ENCODE data around the gene SAPCD1. TPM values are rescaled to one million over a fixed set of nuclear protein-coding genes. Genes with fewer than 3 reads are reported as not detected.

Gene SAPCD1
- total RNA-seq, 4 donors from 2014 or later = 2.0 to 8.3 TPM; not detected in 2

DNA sequence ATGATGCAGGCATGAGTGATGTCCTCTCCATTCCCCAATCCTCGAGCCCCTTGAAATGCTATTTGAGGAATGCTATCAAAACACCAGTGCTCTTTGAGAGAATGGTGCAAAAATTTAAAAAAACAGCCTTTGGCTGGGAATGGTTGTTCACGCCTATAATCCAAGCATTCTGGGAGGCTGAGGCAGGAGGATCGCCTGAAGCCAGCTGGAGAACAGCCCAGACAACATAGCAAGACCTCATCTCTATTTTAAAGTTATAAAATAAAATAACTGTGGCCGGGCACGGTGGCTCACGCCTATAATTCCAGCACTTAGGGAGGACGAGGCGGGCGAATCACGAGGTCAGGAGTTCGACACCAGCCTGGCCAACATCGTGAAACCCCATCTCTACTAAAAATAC is 37.3 kb downstream of the SAPCD1 start:
- TF ChIP-seq, protein P1, sequence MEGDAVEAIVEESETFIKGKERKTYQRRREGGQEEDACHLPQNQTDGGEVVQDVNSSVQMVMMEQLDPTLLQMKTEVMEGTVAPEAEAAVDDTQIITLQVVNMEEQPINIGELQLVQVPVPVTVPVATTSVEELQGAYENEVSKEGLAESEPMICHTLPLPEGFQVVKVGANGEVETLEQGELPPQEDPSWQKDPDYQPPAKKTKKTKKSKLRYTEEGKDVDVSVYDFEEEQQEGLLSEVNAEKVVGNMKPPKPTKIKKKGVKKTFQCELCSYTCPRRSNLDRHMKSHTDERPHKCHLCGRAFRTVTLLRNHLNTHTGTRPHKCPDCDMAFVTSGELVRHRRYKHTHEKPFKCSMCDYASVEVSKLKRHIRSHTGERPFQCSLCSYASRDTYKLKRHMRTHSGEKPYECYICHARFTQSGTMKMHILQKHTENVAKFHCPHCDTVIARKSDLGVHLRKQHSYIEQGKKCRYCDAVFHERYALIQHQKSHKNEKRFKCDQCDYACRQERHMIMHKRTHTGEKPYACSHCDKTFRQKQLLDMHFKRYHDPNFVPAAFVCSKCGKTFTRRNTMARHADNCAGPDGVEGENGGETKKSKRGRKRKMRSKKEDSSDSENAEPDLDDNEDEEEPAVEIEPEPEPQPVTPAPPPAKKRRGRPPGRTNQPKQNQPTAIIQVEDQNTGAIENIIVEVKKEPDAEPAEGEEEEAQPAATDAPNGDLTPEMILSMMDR (IDR thresholded peaks at IDR 0.05; ENCODE audit: low read depth) = no peak

DNA sequence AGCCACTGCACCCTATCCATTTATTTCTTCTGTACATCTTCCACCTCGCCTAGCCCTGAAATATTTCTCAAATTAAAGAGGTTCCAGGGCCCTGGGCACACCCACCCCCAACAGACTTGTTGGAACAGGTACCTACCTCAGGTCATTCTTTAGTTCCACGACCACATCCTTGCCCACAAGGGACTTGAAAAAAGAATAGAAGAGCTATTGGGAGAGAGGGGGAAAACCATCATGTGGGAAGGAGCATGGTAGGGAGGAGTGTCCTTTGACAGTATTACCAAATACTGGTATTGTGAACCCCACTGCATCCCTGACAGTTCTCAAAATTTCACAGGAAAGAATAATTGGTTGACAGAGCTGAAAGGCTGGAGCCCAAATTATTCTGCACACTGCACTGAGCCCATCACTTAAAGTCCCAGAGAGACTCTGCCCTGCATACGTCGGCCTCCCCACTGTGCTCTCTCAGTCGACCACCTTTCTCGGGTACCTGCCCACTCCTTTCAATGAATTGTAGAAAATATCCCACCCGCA is 43.5 kb downstream of the SAPCD1 start:
- TF ChIP-seq, protein P1 (IDR thresholded peaks at IDR 0.05; ENCODE audit: low read depth) = no peak

DNA sequence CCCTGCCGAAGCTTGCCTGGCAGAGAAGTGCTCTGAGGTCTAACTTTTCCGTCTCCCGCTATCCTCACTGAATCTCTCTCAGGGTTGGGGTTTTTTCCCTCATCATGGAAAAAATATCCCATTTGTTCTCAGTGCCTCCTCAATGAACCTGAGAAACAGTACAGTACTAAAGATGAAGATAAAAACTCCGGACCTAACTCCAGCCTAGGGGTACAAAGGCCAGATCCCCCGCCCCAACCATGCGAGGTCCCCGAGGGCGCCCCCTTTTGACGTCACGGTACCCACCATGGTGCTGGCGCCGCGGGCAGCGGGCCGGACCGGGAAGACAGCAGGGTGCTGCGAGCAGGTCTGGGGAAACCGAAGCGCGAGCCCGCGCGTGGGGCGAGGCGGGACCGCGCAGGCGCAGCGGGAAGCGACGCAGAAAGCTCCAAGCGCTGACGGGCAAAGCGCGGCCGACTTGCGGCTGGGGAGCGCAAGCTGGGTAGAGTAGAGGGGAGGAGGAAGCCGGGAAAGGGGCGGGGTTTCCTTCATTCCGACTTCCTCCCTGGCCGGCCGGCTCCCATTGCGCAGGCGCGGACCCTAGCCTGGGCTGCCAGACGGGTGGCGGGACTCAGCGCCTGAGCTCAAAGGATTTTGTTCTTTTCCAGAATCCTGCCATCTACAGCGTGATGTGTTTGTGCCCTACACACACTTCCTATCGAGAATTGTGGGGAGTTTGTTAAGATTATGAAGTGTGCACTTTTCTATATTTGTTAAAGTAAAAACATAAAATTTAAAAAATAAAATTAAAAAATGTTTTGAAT is 44.2 kb downstream of the SAPCD1 start, which contains the start of gene LSM2:
Gene LSM2 (minus strand): TSS at position 497 of the 803 bp plus-strand sequence. CDS start 209 bp downstream, at position 288.
- TF ChIP-seq, protein P1 (IDR thresholded peaks at IDR 0.05; ENCODE audit: low read depth) = no peak

DNA sequence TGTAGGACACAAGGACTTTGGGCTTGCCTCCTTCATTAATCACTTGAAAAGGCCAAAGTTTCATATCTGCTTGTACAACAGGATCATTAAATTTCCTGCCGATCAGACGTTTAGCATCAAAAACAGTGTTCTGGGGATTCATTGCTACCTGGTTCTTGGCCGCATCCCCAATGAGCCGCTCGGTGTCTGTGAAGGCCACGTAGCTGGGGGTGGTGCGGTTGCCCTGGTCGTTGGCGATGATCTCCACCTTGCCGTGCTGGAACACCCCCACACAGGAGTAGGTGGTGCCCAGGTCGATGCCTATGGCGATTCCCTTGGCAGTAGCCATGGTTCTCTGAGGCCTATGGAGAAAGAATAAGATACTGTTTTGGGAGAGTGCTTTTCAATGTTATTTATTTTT is 49.2 kb downstream of the SAPCD1 start:
- TF ChIP-seq, protein P1 (IDR thresholded peaks at IDR 0.05; ENCODE audit: low read depth) = no peak

DNA sequence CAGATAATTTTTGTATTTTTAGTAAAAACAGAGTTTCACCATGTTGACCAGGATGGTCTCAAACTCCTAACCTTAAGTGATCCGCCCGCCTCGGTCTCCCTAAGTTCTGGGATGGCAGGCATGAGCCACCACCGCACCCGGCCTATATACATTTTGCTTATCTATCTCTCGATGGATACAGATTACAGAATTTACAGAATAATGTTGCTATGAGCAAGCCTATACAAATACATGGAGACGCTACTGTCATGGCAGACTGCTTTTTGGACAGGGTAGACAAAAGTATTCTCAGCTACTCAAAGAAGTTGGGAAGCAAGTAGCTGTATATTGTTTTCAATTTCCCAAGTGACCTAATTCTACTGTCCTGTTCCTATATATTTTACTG is 51.0 kb downstream of the SAPCD1 start:
- TF ChIP-seq, protein P1 (IDR thresholded peaks at IDR 0.05; ENCODE audit: low read depth) = no peak

Small RNA genes within 50 kb of the gene (small RNA-seq; reads per million reads assigned to genes)
- not detected for gene LY6G6D
- not detected for gene MSH5-SAPCD1
- 0.49 reads per million for gene RF00019
- not detected for gene RNU6-850P
- not detected for gene SAPCD1

Other genes with a start within 250 kb of the SAPCD1 start
- not detected for gene MCCD1, start 233.7 kb upstream of the SAPCD1 start, total RNA-seq
- 100 to 1,000 TPM; 168 to 258 (median 217) TPM for gene DDX39B, start 220.7 kb upstream of the SAPCD1 start, total RNA-seq
- 1 to 10 TPM in 1 of 4 donors, under 1 TPM in 1, not detected in 2; 0.68 to 1.5 TPM for gene ATP6V1G2, start 216.0 kb upstream of the SAPCD1 start, total RNA-seq
- gene NFKBIL1, start 215.0 kb upstream of the SAPCD1 start, total RNA-seq = 10 to 100 TPM in 3 of 4 donors, 1 to 10 TPM in 1; 5.2 to 54.4 (median 28.1) TPM
- not detected for gene LTA, start 190.4 kb upstream of the SAPCD1 start, total RNA-seq
- under 1 TPM in 2 of 4 donors, not detected in 2; 0.22 to 0.82 TPM for gene TNF, start 187.1 kb upstream of the SAPCD1 start, total RNA-seq
- under 1 TPM in 2 of 4 donors, not detected in 2; 0.66 to 0.85 TPM for gene LTB, start 180.2 kb upstream of the SAPCD1 start, total RNA-seq
- 10 to 100 TPM; 10.4 to 53.9 (median 12.5) TPM for gene LST1, start 176.4 kb upstream of the SAPCD1 start, total RNA-seq
- gene NCR3, start 169.7 kb upstream of the SAPCD1 start, total RNA-seq = under 1 TPM in 1 of 4 donors, not detected in 3; 0.68 TPM
- 100 to 1,000 TPM in 2 of 4 donors, 10 to 100 TPM in 2; 30.9 to 177 (median 76.2) TPM for gene AIF1, start 147.4 kb upstream of the SAPCD1 start, total RNA-seq
- 10 to 100 TPM; 36.0 to 79.5 (median 46.5) TPM for gene PRRC2A, start 141.9 kb upstream of the SAPCD1 start, total RNA-seq
- 100 to 1,000 TPM; 152 to 230 (median 170) TPM for gene BAG6, start 110.0 kb upstream of the SAPCD1 start, total RNA-seq
- 1 to 10 TPM; 1.5 to 4.4 (median 3.1) TPM for gene APOM, start 106.8 kb upstream of the SAPCD1 start, total RNA-seq
- gene C6orf47, start 101.9 kb upstream of the SAPCD1 start, total RNA-seq = 10 to 100 TPM; 12.9 to 19.2 (median 15.7) TPM
- gene GPANK1, start 97.7 kb upstream of the SAPCD1 start, total RNA-seq = 10 to 100 TPM; 13.4 to 20.0 (median 16.7) TPM
- gene CSNK2B, start 96.6 kb upstream of the SAPCD1 start, total RNA-seq = 100 to 1,000 TPM; 146 to 170 (median 165) TPM
- gene LY6G5B, start 92.7 kb upstream of the SAPCD1 start, total RNA-seq = 10 to 100 TPM in 1 of 4 donors, 1 to 10 TPM in 3; 4.4 to 19.2 (median 6.5) TPM
- gene LY6G5C, start 81.6 kb upstream of the SAPCD1 start, total RNA-seq = 1 to 10 TPM in 2 of 4 donors, not detected in 2; 1.4 to 1.5 TPM
- gene ABHD16A, start 59.3 kb upstream of the SAPCD1 start, total RNA-seq = 10 to 100 TPM; 29.2 to 45.1 (median 35.6) TPM
- not detected for gene LY6G6F, start 55.8 kb upstream of the SAPCD1 start, total RNA-seq
- not detected for gene LY6G6D, start 47.3 kb upstream of the SAPCD1 start, total RNA-seq
- gene LY6G6C, start 40.9 kb upstream of the SAPCD1 start, total RNA-seq = not detected
- under 1 TPM in 1 of 4 donors, not detected in 3; 0.33 TPM for gene MPIG6B, start 39.3 kb upstream of the SAPCD1 start, total RNA-seq
- 100 to 1,000 TPM; 112 to 189 (median 160) TPM for gene DDAH2, start 33.4 kb upstream of the SAPCD1 start, total RNA-seq
- 100 to 1,000 TPM; 181 to 503 (median 311) TPM for gene CLIC1, start 26.1 kb upstream of the SAPCD1 start, total RNA-seq
- 10 to 100 TPM in 2 of 4 donors, 1 to 10 TPM in 2; 7.5 to 24.5 (median 9.0) TPM for gene MSH5, start 22.7 kb upstream of the SAPCD1 start, total RNA-seq
- gene VWA7, start 14.7 kb downstream of the SAPCD1 start, total RNA-seq = not detected
- 10 to 100 TPM; 20.6 to 49.7 (median 31.2) TPM for gene VARS1, start 33.1 kb downstream of the SAPCD1 start, total RNA-seq
- gene LSM2, start 44.3 kb downstream of the SAPCD1 start, total RNA-seq = 10 to 100 TPM; 14.3 to 27.5 (median 24.0) TPM
- gene HSPA1L, start 52.6 kb downstream of the SAPCD1 start, total RNA-seq = 1 to 10 TPM in 3 of 4 donors, under 1 TPM in 1; 0.65 to 2.9 (median 1.2) TPM
- 100 to 1,000 TPM; 100 to 210 (median 165) TPM for gene HSPA1A, start 52.9 kb downstream of the SAPCD1 start, total RNA-seq
- gene HSPA1B, start 65.1 kb downstream of the SAPCD1 start, total RNA-seq = 100 to 1,000 TPM in 2 of 4 donors, 10 to 100 TPM in 2; 61.8 to 153 (median 91.6) TPM
- gene NEU1, start 100.2 kb downstream of the SAPCD1 start, total RNA-seq = 10 to 100 TPM; 24.9 to 46.6 (median 40.2) TPM
- under 1 TPM in 1 of 4 donors, not detected in 3; 0.51 TPM for gene SLC44A4, start 116.3 kb downstream of the SAPCD1 start, total RNA-seq
- gene EHMT2, start 135.0 kb downstream of the SAPCD1 start, total RNA-seq = 10 to 100 TPM in 3 of 4 donors, 1 to 10 TPM in 1; 9.5 to 33.3 (median 23.3) TPM
- gene ZBTB12, start 139.4 kb downstream of the SAPCD1 start, total RNA-seq = 1 to 10 TPM in 1 of 4 donors, under 1 TPM in 3; 0.38 to 1.7 (median 0.93) TPM
- gene C2, start 165.1 kb downstream of the SAPCD1 start, total RNA-seq = 10 to 100 TPM; 16.4 to 96.4 (median 34.6) TPM
- gene CFB, start 183.4 kb downstream of the SAPCD1 start, total RNA-seq = 10 to 100 TPM; 25.1 to 35.4 (median 33.8) TPM
- gene NELFE, start 196.3 kb downstream of the SAPCD1 start, total RNA-seq = 10 to 100 TPM; 58.8 to 96.6 (median 68.5) TPM
- gene SKIC2, start 196.5 kb downstream of the SAPCD1 start, total RNA-seq = 10 to 100 TPM; 16.1 to 44.6 (median 32.2) TPM
- gene DXO, start 209.5 kb downstream of the SAPCD1 start, total RNA-seq = 10 to 100 TPM; 11.1 to 17.5 (median 12.4) TPM
- gene C4A, start 219.4 kb downstream of the SAPCD1 start, total RNA-seq = 10 to 100 TPM in 3 of 4 donors, 1 to 10 TPM in 1; 5.1 to 17.2 (median 13.5) TPM

Measured in subcutaneous adipose tissue (tissue), 4 donors.